HG02852 (cell line): ENCODE data around the gene ACSF3.

Experiments used
- ATAC-seq: cut with Tn5 transposase; IDR thresholded peaks from one replicate; pipeline ENCODE4 v1.9.1; 2021; ENCODE audit warnings: mild to moderate bottlenecking, moderate library complexity; ENCODE audit not compliant: unreplicated experiment

Gene ACSF3

GRCh38 chr16:89094252-89094879 is 714 bp downstream of the ACSF3 start:
- ATAC-seq: no peak

DNA sequence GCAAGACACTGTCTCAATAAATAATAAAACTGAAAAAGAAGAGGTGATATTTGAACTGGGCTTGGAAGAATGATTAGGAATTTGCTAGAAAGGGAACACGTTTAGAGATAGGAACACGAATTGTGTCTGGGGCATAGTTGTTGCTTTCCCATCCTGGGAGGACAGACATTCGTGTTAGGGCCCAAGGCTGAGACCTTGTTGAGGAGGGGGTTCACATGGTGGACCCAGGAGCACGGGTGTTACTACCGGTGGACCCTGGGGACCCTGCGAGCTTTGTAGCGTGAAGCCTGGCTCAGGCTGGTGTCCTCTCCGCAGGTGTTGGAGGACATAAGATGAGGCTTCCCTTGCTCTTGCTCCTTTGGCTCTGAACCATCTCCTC is 1.2 kb downstream of the ACSF3 start:
- ATAC-seq: no peak

GRCh38 chr16:89095491-89095951 is 1.9 kb downstream of the ACSF3 start:
- no peak for ATAC-seq

- no peak for ATAC-seq
Observed at GRCh38 chr16:89096042-89096717, 2.5 kb downstream of the ACSF3 start.

DNA sequence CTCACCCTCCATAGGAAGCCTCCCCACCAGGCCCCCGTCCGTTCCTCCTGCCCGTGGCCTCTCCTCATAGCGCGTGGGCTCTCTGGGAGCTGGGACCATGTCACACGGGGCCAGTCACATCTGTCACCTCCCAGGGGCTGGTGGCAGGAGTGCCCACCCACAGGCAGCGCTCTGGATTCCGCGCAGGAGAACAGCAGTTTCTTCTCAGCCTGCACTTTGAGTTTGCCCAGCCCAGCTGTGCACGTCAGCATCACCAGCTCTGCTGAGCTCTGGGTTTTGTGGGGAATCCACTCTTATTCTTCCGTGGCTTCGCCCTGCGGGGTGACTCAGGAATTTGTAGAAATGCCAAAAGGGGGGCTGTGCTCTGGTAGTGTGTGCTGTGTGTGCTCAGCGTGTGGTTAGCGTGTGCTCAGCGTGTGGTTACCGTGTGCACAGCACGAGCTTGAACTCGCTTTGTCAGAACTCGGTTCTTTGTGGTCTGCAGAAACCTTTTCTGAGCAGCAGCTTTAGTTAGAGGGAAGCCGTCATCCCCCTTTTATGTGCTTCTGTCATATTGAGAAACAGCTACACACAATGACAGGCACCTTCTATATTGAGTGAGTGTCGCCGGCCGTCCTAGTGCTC is 3.2 kb downstream of the ACSF3 start:
- ATAC-seq: no peak

GRCh38 chr16:89097392-89097772 is 3.7 kb downstream of the ACSF3 start:
- no peak for ATAC-seq

DNA sequence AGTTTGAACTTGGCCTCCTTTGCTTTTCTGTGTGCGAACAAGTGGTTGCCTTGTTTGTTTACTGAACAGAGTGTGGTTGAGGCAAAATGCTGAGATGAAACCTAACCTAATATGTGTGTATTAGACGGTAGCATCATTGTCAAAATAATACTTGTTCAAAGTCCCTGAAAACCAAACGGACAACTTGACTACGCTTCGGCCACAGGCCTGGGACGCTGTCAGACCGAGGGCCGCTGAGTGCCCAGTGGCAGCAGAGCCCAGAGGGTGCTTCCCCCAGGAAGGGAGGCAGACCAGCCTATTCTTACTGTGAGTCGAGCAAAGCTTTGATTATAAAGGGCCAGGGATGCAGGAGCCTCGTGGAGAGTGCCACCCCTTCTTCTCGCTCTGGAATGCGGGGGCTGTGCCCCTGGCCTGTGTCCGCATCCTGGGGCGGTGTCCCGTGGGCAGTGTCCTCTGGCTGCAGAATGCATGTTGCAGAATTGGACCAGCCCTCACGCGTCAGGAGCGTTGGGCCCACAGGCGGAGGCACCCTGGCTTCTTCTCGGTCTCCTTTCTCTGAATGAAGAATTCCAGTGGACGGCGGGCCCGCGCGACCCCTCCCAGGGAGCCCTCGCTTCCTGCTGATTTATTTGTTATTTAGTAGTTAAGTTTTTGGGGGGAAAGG is 5.2 kb downstream of the ACSF3 start:
- ATAC-seq: no peak

DNA sequence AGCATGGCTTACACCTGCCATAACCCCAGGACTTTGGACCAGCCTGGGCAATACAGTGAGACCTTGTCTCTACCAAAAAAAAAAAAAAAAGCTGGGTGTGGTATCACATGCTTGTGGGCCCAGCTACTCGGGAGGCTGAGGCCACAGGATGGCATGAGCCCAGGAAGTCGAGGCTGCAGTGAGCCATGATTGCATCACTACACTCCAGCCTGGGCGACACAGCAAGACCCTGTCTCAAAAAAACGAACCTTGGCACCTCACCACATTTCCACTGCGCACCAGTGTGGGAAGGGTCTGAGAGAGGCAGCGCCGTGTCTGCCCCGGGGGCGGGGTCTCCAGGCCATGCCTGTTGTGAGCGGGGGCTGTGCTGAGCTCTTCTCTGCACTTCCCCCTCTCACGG is 6.3 kb downstream of the ACSF3 start:
- no peak for ATAC-seq

GRCh38 chr16:89100601-89101302 is 7.1 kb downstream of the ACSF3 start:
- no peak for ATAC-seq

GRCh38 chr16:89101303-89102040 is 7.8 kb downstream of the ACSF3 start:
- no peak for ATAC-seq

DNA sequence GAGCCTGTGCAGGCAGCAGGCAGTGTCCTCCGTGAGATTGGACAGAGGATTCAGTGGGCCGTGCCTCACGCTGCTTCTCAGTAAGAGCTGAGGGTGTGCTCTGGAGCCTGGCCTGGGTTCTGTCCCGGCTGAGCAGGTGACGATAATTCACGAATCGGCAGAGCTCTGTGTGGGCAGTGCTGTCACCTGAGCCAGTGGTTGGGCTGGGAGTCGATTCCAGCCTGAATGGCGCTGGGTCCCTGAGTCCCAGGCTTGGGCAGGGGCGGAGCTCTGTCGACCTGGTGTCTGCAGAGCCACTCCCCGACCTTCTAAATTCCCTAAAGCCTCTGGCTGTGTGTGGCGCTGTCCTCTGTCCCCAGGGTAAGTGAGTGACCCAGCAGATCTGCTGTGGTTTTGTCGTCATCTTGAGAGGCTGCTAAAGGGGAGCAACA is 8.4 kb downstream of the ACSF3 start:
- ATAC-seq: no peak

- ATAC-seq: no peak
Observed at GRCh38 chr16:89102481-89103073, 8.9 kb downstream of the ACSF3 start.

GRCh38 chr16:89103156-89103555 is 9.5 kb downstream of the ACSF3 start:
- ATAC-seq: no peak

- no peak for ATAC-seq
Observed at GRCh38 chr16:89103781-89104180, 10.1 kb downstream of the ACSF3 start.

DNA sequence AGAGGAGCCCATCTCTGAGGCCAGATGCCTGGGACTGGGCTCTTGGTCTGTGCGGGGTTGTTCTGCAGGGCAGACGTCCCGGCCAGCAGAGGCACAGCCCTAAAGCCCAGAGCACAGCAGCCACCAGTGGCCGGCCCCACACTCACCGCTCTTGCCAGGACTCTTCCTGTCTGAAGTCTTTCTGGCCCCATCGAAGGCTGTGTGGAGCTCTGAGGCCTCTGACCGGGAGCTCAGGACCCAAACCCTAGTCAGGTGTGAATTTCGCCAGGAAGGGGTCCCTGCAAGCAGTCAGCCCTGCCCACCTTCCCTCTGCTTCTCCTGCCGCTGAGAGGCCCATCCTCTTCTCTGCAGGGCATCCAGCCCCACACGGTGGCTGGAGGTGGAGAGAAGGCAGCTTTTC is 10.7 kb downstream of the ACSF3 start:
- no peak for ATAC-seq

- ATAC-seq: no peak
Observed at GRCh38 chr16:89104930-89105571, 11.4 kb downstream of the ACSF3 start.

GRCh38 chr16:89105599-89106151 is 12.0 kb downstream of the ACSF3 start:
- no peak for ATAC-seq

DNA sequence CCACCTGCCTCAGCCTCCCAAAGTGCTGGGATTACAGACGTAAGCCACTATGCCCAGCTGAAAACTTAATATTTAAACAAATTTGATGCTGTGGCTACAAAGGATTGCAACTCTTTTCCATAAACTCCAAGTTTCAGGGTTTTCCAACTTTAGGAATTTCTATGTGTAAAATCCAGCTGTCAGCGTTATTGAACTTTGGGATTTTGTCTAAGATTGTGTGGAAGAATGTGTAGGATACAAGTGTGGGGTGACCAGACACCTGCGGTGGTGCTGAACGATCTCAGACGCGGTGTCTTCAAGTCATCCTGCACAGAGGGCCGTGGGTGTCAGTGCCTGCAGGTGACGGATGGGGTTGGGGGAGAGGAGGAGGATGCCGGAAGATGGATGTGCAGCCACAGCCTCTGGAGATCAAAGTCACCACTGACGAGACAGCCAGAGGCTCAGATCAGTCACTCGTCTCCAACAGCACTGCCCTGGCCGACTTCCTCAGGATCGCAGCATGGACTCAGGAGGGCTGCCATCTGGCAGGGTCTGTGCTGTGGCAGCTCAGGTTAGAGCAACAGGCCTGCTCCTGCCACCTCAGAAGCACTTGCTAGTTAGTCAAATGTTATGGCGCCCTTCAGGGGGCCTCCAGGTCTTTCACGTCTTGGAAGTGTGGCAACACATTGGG is 13.0 kb downstream of the ACSF3 start:
- no peak for ATAC-seq

DNA sequence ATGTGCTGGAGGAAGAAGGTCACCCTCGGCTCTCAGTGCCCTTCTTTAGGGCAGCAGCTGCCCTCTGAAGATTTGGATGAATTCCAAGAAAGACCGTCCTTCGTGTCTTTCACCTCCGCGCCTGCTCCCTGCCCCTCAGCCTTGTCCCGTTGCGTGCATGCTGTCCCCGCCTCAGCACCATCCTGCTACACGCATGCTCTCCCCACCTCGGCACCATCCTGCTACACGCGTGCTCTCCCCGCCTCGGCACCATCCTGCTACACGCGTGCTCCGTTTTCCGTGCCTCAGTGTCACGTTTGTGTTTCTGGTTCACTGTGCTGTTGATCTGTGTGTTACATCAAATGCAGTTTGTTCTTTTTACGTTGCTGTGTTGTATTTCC is 13.5 kb downstream of the ACSF3 start:
- no peak for ATAC-seq
